ENCODE results near the gene KIAA0825.

- TF ChIP-seq POLR2A (IDR thresholded peaks at IDR 0.05) (no peak), CTCF (IDR thresholded peaks at IDR 0.05 in 4 of 5, conservative IDR thresholded peaks at IDR 0.05 in 1 of 5) (peak in 1 of 5 experiments; percentile 14)
Observed at GRCh38 chr5:94618493-94619328, at the start of gene KIAA0825, which contains the start of gene SLF1.
